AG08396 (cell line): ENCODE results near the gene LYL1.

Source experiments
- DNase-seq: peaks from one replicate; pipeline ENCODE4 v3.0.0; 2012; ENCODE audit warnings: low spot score, mixed read lengths

Gene LYL1

GRCh38 chr19:13104848-13105711 is 2.4 kb upstream of the LYL1 start:
- no peak for DNase-seq

DNA sequence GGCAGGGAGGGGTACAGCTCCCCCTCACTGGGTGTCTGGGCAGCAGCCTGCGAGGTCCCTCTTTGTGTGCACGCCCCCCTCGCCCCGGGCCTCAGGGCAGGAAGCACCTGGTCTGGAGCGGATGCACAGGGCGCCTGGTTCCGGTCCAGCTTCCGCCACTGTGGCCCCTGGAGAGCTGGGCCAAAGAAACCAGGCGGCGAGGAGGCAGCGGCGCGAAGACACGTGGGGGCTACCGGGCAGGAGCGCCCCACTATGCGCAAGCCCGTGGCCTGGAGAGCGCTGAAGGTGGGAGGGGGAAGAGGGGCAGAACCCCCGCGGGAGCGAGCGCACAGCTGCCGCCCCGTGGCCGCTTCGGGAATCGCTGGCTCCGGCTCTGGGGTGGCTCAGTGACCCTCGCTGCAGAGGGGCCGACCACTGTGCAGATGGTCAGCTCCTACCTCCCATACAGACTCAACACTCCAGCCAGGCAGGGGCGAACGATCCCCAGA is 1.7 kb upstream of the LYL1 start:
- peak; percentile 67 for DNase-seq

DNA sequence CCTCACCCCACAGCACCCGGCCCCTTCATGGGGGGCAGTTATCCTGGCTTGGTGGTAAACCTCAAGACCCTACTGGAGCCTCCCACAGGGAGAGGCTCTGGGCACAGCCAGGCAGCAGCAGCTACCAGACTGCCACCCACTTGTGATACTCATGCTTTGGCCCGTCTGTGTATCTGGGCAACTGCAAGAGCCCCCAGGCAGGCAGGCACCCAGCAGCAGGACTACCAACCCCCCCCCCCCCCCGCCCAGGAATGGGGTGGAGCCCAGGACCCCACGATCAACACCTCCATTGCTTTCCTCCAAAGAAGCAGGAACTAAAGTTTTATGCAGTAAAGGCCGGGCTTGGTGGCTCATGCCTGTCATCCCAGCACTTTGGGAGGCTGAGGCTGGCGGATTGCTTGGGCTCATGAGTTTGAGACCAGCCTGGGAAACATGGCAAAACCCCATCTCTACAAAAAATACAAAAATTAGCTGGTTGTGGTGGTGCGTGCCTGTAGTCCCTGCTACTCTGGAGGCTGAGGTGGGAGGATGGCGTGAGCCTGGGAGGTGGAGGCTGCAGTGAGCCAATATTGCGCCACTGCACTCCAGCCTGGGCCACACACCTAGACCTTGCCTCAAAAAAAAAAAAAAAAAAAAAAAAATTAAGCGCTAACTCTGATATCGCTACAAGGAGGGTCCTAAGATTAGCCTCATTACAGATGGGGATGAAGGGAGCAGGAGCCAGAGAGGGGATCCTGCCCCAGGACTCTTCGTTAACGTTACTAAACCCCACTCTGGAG is 1.1 kb upstream of the LYL1 start:
- no peak for DNase-seq

GRCh38 chr19:13102416-13102665 is 317 bp downstream of the LYL1 start:
- DNase-seq = no peak

GRCh38 chr19:13101590-13102415 is 855 bp downstream of the LYL1 start:
- no peak for DNase-seq

DNA sequence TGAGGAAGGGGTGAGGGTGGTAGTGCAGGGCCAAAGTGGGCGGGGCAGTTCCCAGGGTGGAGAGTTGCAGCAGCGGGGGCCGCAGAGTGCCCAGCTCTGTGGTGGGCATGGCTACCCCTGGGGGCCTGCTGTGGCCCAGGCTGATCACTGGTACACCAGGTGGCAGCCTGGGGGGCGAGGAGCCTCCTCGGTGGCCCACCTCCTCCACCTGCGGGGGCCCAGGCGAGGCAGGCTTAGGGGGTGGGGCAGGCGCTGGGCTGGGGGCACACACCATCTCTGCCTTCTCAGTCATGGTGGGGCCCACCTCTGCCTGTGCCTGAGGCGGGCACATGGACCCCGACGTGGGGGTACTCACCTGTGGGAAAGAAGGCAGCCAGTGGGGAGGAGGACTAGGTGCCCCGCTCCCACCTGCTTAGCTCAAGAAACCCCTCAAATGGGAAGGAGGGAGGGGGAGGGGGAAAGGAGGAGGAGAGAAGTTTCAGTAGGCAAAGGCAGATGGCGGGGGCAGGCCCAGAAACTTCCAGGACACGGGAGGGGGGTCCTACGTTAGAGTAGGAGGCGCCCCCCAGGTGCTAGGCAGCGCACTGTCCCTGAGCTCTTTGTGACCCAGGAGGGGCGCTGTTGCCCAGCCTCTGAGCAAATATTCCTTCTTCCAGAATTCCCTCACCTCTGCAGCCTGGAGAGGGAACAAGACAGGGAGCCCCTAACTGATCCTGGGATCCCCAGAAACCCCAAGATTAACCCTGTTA is 1.6 kb downstream of the LYL1 start:
- no peak for DNase-seq

DNA sequence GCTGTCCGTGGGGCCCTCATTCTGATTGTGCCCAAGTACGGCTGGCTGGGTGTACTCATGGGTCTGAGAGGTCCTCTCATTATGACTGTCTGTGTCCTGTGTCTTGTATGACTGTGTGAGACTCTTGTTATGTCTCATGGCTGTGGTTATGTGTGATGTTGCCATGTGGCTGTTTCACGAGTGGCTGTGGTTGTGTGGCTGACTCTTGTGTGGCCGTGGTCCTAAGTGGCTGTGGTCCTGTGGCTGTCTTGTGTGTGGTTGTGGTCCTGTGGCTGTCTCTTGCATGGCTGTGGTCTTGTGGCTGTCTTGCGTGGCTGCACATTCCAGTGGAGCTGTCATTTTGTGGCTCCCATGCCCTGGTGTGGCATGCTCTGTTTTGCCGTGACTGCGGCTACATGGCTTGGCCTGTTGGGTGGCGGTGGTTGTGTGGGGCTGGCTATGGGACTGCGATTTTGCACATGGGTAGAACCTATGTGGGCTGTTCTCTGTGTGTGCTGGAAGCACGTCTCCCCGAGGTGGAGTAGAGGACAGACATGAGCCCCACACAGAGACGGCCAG is 2.5 kb downstream of the LYL1 start:
- DNase-seq = no peak

GRCh38 chr19:13099073-13099999 is 3.3 kb downstream of the LYL1 start:
- no peak for DNase-seq

DNA sequence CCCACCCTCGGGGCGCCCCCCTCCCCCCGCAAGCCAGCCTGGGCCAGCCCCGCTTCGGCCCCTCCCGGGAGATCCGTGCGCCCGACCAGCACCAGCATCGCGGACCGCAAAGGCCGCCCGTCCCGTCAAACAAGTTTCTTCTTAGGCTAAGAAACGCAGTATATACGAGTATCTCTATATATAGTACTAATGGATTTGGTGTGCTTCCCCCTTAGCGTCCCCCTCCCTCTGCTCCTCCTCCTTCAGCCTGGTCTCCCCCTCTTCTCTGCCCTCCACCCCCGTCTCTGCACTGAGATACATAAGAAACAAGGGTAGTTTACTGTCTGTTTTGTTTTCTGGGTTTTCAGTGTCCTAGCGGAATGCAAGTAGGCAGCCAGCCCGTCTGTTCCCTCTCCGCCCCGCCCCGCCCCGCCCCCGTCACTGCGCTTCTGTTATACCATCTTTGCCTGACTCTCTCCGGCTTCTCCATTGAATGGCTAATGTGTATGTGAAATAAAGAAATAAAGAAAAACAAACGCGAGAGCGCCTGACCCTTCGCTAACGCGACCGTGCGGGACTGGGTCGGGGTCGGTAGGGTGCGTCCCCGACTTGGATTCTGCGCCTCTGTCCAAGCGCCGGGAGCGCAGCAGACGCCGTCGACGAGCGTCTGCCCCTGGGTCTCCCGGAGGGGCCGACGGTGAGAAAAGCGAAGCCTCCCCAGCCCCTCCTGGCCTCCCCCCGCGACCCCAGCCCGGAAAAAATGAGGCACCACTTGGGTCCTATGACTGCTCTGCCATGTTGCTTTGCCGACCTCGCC is 4.2 kb downstream of the LYL1 start:
- peak; percentile 68 for DNase-seq

DNA sequence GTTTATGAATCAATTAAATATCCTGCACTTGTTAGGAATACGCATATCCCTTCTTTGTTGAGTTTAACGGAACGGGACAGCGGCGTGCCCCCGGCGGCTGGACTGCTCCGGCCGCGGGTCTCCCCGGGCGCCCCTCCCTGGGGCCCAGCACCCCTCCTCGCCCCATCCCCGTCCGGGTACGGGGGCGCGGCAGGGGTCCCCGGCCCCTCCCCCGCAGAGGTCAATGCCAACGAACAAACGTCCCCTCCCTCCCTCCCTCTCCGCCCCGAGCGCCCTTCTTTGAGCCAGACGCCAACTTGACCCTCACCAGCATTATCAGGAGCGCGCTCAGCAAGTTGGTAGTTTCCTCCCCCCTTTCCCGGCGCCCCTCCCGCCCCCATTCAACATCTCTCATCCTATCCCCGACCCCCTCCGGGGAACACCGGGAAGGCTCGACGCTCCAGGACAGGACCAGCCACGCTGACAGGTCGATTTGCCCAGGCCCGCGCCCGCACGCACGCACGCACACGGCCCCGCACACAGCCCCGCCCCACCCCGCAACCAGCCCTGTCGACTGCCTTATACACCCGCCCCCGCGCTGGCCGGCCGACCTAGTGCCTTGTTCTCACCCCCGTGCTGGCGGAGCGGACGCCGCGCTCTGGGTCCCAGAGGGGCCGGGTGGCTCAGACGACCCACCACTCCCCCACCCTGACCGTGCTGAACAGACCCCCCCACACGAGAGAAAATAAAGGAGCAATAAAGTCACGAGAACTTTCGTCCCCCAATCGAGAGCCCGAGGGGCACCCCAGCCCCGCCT is 5.0 kb downstream of the LYL1 start:
- DNase-seq = no peak

DNA sequence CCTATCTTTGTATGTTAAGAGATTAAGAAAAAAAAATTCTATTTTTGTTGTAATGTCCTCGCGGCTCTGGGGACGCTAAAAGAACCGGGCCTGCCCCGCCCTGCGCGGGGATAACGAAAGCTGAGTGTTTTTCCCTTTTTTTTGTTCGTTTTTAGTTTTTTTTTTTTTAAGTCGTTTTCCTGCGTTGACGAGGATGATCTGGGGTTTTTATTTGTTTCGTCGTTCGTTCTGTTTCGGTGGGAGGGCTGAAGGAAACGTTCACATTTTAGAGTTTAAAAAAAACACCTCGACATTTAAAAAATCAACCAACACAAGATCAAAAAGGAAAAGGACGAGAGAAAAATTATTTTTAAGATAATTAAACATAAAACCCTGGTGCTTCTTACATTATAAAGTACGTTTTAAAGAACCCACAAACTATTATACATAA is 5.6 kb downstream of the LYL1 start:
- DNase-seq = no peak

DNA sequence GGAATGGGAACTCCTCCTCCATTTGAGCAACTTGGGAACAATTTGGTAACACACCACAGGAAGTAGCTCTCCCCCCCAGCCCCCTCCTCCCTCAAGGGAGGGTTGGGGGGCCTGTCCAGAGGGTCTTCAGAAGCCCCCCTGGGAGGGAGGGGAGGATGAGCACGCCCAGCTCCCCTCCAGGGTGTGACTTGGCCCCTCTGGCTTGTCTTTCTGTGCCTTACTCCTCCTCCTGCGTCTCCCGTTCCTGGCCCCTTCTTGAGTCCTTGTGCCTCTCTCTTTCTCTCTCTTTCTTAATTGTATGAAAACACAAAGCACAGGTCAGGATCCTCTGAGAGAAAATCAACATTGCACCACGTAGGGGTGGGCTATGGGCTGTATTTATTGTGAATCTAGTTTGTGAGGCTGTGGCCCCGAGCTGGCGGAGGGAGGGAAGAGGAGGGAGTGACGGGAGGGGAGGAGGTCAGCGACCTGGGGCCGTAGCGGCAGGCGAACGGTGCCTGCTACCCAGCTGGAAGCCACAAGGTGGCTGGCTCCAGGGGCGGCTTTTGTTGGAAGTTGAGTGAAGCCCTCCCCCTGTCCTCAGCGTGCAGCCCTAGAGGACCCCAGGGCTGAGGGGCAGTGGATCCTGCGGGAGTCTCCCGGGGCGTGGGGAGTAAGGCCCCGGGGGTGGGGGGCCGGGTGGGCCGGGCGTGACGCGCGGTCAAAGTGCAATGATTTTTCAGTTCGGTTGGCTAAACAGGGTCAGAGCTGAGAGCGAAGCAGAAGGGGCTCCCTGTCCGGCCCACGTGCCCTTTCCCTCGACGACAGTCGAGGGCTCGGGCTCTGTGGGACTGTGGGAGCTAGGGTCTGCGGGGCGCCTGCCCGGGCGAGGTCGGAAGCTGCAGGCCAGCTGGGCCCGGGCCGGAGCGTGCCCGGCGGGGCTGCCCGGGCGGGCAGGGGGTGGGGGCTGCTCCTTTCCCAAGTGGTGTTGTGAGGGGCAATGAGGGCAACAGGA is 6.4 kb downstream of the LYL1 start:
- DNase-seq = no peak

GRCh38 chr19:13095393-13095784 is 7.3 kb downstream of the LYL1 start:
- no peak for DNase-seq

- no peak for DNase-seq
Measured at GRCh38 chr19:13094771-13095392, 7.8 kb downstream of the LYL1 start.

DNA sequence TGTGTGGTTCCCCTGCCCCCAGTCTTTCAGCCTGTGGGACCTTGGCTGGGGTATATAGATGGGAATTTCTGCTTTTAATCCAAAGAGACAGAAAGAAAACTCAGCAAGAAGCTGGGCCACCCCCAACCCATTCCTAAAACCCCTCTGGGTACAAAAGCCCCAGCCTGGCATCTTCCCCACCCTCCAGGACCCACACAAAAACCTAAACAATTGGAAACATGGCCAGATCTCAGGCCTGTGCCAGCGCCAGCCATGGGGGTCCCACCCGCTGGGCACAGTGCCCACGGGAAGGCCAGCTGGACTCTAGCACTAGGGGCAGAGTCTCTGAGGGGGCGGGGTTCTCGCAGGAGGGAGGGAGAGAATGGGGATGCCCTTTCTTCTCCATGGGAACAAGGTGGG is 8.6 kb downstream of the LYL1 start:
- no peak for DNase-seq

- DNase-seq = peak; percentile 95
Measured at GRCh38 chr19:13093407-13094105, 9.1 kb downstream of the LYL1 start.
